Gastrocnemius medialis (tissue), 4 donors: Measurements from ENCODE around the gene ZNF837. TPM values are rescaled to one million over a fixed set of nuclear protein-coding genes. Genes with fewer than 3 reads are reported as not detected.
"Not testable (repeated sequence)": the region's sequence is repeated elsewhere in the genome, so short reads cannot be mapped to it uniquely, and the experiment has no call there.

Experiments
- ATAC-seq, 2 donors: fragments of 150-250 bp; one replicate each; pipeline ENCODE4 v1.9.1; 2016
- DNase-seq, 2 donors: peaks; one replicate each; pipeline ENCODE4 v3.0.0-alpha.2; 2019
- H3K27ac ChIP-seq, 4 donors: fragments of 200-600 bp; sonication (generic); 1 replicate in 1 of 4; 2 replicates in 3 of 4; pipeline ENCODE4 v1.5.1; 2016 to 2018; ENCODE audit warnings: mild to moderate bottlenecking in 2 of 4, moderate library complexity in 1 of 4
- H3K27me3 ChIP-seq, 3 donors: fragments of 200-600 bp; sonication (generic) in 2 of 3; 1 replicate in 1 of 3; 2 replicates in 2 of 3; pipeline versions ENCODE4 v1.5.1 to v1.6.0; 2016 to 2019; ENCODE audit warnings: mild to moderate bottlenecking in 1 of 3, moderate library complexity in 1 of 3
- H3K36me3 ChIP-seq, 2 donors: fragments of 200-600 bp; sonication (generic) in 1 of 2; one replicate each; pipeline ENCODE4 v1.5.1; 2017 to 2018
- H3K4me1 ChIP-seq, 2 donors: fragments of 200-600 bp; sonication (generic) in 1 of 2; one replicate each; pipeline ENCODE4 v1.5.1; 2016 to 2017; ENCODE audit warnings: mild to moderate bottlenecking in 2 of 2
- H3K4me3 ChIP-seq, 4 donors: fragments of 200-600 bp; sonication (generic) in 3 of 4; 1 replicate in 1 of 4; 2 replicates in 3 of 4; pipeline ENCODE4 v1.5.1; 2016 to 2019; ENCODE audit warnings: mild to moderate bottlenecking in 2 of 4
- H3K9me3 ChIP-seq, 3 donors: fragments of 200-600 bp; sonication (generic) in 2 of 3; 1 replicate in 1 of 3; 2 replicates in 2 of 3; pipeline ENCODE4 v1.5.1; 2016 to 2019
- POLR2A ChIP-seq, 2 donors: fragments of 450-650 bp; IDR thresholded peaks; one replicate each; pipeline ENCODE4 v1.6.1; 2017; ENCODE audit warnings: antibody characterized with exemption in 2 of 2, mild to moderate bottlenecking in 2 of 2, moderate library complexity in 2 of 2
- in situ Hi-C, 4 donors: fragments of 200-750 bp; cut with MboI; loops; one replicate each; pipeline versions ENCODE4 v1.15.0 to v1.8.0; 2017; ENCODE audit warnings: low sequenced_read_pairs in 4 of 4
- intact Hi-C: fragments of 100-400 bp; cut with DNase I; formaldehyde crosslinking; loops from one replicate; pipeline ENCODE4 v1.15.1; 2023; ENCODE audit warnings: low total_unique reads
- total RNA-seq, 4 donors: library from RNA; depleted of rRNA; stranded (reverse); fragments of >200 nt; gene quantifications; one replicate each; pipeline versions ENCODE4 v1.1.0 to v1.2.3, GENCODE V29; 2016
- TF ChIP-seq, protein P1 (sequence below), 5 experiments: fragments of 450-650 bp in 3 of 5; fragments of 200-600 bp in 2 of 5; sonication (generic) in 2 of 5; IDR thresholded peaks in 4 of 5; conservative IDR thresholded peaks in 1 of 5; 1 replicate in 4 of 5; 2 replicates in 1 of 5; pipeline ENCODE4 v1.5.1; 2016 to 2019; ENCODE audit warnings: antibody characterized with exemption in 5 of 5, mild to moderate bottlenecking in 3 of 5, moderate library complexity in 3 of 5

Gene ZNF837
- total RNA-seq, 4 donors from 2014 or later: 0.11 to 0.36 TPM; not detected in 2

GRCh38 chr19:58349590-58349989 is 31.2 kb downstream of the ZNF837 start:
- DNase-seq (no peak), ATAC-seq (no peak)
- Histone ChIP-seq H3K27ac (no peak overlapping the region), H3K4me1 (no peaks in the 10 kb centered on the region), H3K4me3 (no peak overlapping the region), H3K27me3 (peaks cover 15 to 43% (median 31%) of the 10 kb centered on the region in 3 donors), H3K9me3 (no peaks in the 10 kb centered on the region), H3K36me3 (no peaks in the 10 kb centered on the region)
- in situ Hi-C loops: no loop called here
- intact Hi-C loops: no loop called here
- no peak for TF ChIP-seq POLR2A (IDR thresholded peaks at IDR 0.05)
- TF ChIP-seq, protein P1, sequence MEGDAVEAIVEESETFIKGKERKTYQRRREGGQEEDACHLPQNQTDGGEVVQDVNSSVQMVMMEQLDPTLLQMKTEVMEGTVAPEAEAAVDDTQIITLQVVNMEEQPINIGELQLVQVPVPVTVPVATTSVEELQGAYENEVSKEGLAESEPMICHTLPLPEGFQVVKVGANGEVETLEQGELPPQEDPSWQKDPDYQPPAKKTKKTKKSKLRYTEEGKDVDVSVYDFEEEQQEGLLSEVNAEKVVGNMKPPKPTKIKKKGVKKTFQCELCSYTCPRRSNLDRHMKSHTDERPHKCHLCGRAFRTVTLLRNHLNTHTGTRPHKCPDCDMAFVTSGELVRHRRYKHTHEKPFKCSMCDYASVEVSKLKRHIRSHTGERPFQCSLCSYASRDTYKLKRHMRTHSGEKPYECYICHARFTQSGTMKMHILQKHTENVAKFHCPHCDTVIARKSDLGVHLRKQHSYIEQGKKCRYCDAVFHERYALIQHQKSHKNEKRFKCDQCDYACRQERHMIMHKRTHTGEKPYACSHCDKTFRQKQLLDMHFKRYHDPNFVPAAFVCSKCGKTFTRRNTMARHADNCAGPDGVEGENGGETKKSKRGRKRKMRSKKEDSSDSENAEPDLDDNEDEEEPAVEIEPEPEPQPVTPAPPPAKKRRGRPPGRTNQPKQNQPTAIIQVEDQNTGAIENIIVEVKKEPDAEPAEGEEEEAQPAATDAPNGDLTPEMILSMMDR (IDR thresholded peaks at IDR 0.05 in 4 of 5, conservative IDR thresholded peaks at IDR 0.05 in 1 of 5): no peak

GRCh38 chr19:58348080-58348479 is 32.8 kb downstream of the ZNF837 start:
- peak overlapping the region in 2 of 4 donors; percentile 21 to 64 for H3K27ac ChIP-seq
- H3K4me1 ChIP-seq, H3K9me3 ChIP-seq, H3K36me3 ChIP-seq, DNase-seq, ATAC-seq, in situ Hi-C loops, intact Hi-C loops: not testable (repeated sequence)
- peak overlapping the region; percentile 55 to 57 (median 56) for H3K4me3 ChIP-seq
- peaks cover 15 to 41% (median 31%) of the 10 kb centered on the region in 3 donors for H3K27me3 ChIP-seq

DNA sequence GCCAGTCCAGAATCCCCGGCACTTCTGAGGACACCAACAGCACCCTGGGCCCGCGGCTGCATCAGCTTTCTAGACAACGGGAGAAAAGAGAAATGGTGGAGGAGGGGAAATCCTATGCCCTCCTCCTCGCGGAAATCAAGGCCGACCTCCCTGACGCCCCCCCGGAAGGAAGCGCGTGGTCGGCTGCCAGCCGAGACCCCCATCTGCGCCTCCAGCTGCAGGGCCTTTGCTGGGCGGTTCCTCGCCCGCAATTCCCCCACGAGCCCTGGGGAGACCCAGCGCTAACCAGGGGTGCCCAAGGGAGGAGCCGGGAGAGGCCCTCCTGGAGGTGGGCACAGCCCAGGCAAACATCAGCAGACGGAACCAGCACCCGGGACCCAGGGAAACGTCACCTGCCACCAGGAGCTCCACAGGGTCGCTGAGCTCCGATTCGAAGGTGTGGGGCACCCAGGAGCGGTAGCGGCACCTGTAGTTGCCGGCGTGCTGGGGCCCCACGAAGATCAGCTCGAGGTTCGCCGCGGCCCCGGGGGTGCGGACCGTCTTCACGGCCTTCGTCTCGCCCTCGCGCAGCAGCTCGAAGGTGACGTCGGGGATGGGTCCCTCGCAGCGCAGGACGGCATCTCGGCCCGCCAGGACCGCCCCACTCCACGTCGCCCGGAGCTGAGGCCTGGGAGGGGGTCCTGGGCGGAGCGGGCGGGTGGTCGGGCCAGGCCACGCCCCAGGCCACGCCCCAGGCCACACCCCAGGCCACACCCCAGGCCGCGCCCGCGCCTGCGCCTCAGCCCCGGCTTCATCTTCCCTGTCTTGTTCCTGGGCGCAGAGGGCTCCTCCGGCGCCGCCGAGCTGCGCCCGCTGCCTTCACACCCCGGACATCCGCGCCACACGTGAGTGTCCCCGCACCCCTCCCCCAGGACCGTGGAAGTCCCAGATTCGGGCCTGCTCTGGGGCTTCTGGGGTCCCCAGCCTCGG is 33.6 kb downstream of the ZNF837 start:
- H3K27ac ChIP-seq: peak overlapping the region; percentile 30 to 68 (median 48)
- H3K9me3 ChIP-seq: no peaks in the 10 kb centered on the region
- intact Hi-C loops: no loop called here
- no peaks in the 10 kb centered on the region for H3K36me3 ChIP-seq
- peaks cover 15 to 41% (median 31%) of the 10 kb centered on the region in 3 donors for H3K27me3 ChIP-seq
- H3K4me1 ChIP-seq: no peaks in the 10 kb centered on the region
- H3K4me3 ChIP-seq: peak overlapping the region; percentile 55 to 57 (median 56)
- peak in 1 of 2 donors; percentile 23 for TF ChIP-seq POLR2A (IDR thresholded peaks at IDR 0.05)
- TF ChIP-seq, protein P1 (IDR thresholded peaks at IDR 0.05 in 4 of 5, conservative IDR thresholded peaks at IDR 0.05 in 1 of 5): no peak
- in situ Hi-C loops: no loop called here
- no peak for DNase-seq
- peak; percentile 44 to 78 for ATAC-seq

DNA sequence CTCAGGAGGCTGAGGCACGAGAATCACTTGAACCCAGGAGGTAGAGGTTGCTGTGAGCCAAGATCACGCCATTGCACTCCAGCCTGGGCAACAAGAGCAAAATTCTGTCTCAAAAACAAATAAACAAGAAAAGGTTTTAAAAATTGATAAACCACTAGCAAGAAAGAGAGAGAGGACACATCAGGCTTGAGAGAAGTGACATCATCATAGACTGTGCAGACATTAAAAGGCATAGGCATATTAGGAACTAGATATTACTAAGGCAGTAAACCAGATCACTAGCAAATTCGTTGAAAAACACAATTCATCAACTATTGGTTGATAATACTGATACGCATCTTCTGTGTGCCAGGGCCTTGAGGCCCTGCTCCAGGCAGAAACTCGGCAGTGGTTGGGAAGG is 35.3 kb downstream of the ZNF837 start:
- ATAC-seq: no peak
- DNase-seq: no peak
- Histone ChIP-seq H3K27ac (no peak overlapping the region), H3K27me3 (peaks cover 15 to 34% (median 24%) of the 10 kb centered on the region in 3 donors), H3K36me3 (no peaks in the 10 kb centered on the region), H3K9me3 (no peaks in the 10 kb centered on the region), H3K4me3 (no peak overlapping the region), H3K4me1 (no peaks in the 10 kb centered on the region)
- TF ChIP-seq, protein P1 (IDR thresholded peaks at IDR 0.05 in 4 of 5, conservative IDR thresholded peaks at IDR 0.05 in 1 of 5): no peak
- no peak for TF ChIP-seq POLR2A (IDR thresholded peaks at IDR 0.05)
- in situ Hi-C loops: no loop called here
- intact Hi-C loops: no loop called here

GRCh38 chr19:58338825-58339558 is 41.8 kb downstream of the ZNF837 start:
- in situ Hi-C loops: no loop called here
- ATAC-seq (no peak), DNase-seq (no peak)
- intact Hi-C loops: no loop called here
- Histone ChIP-seq H3K4me3 (no peak overlapping the region), H3K27me3 (no peaks in the 10 kb centered on the region), H3K4me1 (no peaks in the 10 kb centered on the region), H3K36me3 (peaks cover 0 to 53% of the 10 kb centered on the region in 2 donors), H3K9me3 (no peaks in the 10 kb centered on the region), H3K27ac (no peak overlapping the region)
- TF ChIP-seq POLR2A (IDR thresholded peaks at IDR 0.05): no peak
- TF ChIP-seq, protein P1 (IDR thresholded peaks at IDR 0.05 in 4 of 5, conservative IDR thresholded peaks at IDR 0.05 in 1 of 5): no peak
